ENCODE results near the gene RBM4.

Gene RBM4

DNA sequence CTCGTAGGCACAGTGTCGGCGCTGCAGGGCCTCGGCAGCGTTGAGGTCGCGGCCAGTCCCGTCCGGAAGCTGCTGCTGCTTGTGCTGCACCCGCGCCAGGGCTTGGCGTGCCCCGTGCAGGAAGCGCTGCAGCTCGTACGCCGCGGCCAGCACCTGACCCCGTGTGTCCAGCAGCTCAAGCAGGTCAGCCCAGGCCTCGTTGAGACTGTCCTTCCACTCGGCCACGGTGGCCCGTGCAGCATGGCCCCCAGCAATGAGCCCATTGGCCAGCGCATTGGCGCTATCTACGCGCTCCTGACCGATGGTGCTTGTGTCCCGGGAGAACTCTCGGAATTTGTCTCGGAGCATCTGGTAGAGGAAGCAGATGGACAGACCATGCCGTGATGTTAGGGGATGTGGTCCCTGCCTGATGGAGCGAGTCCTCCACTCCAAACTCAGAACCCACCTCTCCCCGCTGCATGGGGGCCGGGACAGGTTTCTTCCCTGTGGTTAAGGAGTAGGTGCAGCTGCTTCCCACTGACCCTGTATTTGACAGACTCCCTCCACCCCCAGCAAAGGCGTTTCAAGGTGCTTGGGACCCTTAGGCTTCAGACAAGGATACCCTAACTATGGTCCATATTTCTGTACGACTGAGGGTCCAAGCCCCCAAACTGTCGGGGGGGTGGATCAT lies 52.9 kb downstream of the RBM4 start:
- DNase-seq: no peak

DNA sequence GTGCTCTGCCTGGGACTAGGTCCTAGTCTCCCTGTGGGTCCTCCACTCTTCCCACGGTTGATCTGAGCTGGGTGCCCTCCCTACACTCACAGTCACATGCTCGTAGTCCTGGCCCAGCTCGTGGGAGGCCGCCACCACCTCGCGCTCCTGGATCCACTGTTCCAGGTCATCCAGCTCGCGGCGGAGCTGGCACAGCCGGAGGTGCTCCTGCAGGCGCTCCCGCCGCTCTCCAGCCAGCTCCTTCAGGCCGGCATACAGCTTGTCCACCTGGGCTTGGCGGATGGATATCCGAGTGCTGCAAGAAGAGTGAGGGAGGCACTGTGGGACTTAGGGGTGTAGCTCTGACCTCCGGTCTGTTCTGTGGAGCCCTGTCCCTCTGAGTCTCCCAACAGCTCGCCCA lies 53.9 kb downstream of the RBM4 start:
- DNase-seq: no peak

GRCh38 chr11:66692871-66693331 lies 54.4 kb downstream of the RBM4 start:
- no peak for DNase-seq

GRCh38 chr11:66693356-66694055 lies 55.0 kb downstream of the RBM4 start:
- no peak for DNase-seq

GRCh38 chr11:66694056-66694410 lies 55.5 kb downstream of the RBM4 start:
- no peak for DNase-seq

- peak; percentile 85 for DNase-seq
These were observed 56.3 kb downstream of the RBM4 start for GRCh38 chr11:66694732-66695207.
